Left hindlimb (tissue), 1 donor: ENCODE measurements around the gene PIGO.

Experiments
- DNase-seq: peaks from one replicate; pipeline ENCODE4 v3.0.0-alpha.2; 2018

Gene PIGO

GRCh38 chr9:35105571-35106342 is 9.4 kb upstream of the PIGO start:
- DNase-seq: no peak

DNA sequence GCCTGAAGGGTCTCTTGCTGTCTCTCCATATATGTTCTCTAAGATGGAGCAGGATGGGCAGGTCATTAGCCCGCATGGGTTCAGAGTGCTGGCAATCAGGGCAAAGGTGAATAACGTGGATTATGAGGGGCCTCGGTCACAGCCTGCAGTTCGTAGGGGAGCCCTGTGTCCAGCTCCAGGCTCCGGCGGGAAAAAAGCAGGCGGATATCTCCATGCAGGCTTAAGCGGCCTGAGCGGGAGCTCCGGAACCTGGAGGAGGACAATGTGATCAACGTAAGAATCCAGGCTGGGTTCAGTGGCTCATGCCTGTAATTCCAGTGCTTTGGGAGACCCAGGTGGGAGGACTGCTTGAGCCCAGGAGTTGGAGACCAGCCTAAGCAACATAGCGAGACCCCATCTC is 8.7 kb upstream of the PIGO start:
- no peak for DNase-seq

DNA sequence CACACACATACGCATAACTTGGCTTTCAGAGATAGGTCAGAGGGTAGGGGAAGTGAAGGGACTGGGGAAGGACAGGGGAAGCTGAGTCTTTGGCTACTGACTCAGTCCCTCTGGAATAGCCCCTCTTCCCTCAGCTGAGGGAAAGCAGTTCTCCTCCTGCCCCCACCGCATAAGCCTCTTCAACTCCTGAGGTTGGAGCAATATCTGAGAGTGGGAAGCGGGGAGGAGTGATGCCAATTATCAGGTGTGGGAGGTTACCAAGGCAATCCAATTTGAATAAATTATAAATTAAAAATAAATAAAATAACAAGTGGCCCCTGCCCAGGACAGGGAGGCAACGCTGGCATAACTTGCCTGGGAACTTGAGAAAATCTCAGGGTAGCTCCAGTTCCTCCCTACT is 8.2 kb upstream of the PIGO start:
- DNase-seq: no peak

DNA sequence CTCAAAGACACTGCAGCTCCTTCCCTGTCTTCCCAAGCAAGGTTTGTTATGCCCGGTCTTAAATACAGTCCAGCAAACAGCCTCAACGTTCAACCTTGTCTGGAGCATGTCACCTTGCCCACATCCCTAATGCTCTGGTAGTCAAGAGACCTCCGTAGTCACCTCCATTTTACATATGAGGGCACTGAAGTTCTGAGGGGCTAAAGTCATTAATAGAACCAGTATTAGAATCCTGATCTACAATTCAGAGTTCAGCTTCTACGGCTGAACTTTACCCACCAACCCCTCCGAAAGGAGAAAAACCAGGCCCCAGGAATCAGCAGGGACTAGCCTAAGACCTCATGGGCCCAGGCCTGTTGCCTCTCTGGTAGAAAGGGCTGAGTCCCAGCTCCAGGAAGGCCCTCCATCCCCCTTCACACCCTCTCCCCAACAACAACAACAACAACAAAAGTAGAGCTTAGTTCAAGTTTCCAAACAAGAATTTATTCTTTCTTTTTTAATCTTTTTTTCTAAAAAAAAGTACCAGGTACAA is 7.3 kb upstream of the PIGO start:
- DNase-seq: no peak

DNA sequence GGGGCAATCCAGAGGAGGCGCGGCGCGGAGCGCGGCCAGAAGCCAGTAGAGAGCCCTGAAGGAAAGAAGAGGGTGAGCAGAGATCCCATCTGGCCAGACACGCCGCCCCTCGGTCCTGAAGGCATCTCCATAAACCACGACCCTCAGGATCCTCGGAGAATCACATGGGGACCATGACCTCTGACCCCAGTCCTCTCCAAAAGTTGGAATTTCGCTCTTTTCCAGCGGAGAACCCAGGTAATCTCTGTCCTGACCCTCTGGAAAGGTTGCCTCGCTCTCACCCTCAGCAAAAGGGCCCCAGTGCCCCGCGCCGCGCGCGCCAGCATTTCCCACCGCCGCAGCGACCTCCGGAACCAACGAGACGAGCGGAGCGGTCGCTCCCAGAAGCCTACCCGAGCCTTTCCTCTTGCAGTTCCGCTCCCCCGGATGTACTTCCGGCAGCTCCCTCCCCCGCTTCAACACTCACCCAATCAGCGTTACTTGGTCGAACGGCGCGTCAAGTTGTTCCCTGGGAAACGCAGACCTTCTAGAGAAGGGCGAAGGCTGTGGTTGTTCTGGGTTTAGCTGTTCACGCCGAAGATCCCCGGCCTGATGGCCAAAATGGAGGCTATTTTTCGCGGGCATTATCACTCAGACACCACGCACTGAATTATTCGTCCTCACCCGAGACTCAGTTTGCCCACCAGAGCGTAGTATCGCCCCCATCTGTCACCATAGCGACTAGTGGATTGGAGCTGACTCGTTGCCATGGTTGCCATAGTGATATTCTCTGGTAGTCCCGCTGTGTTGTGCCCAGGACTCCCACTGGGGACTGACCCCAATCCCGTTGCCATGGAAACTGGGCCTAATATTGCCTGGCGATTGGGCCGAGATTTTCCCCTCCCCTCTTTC is 6.6 kb upstream of the PIGO start, which contains the start of gene STOML2:
TSS of gene STOML2 (minus strand) at position 363 of the 891 bp plus-strand sequence. CDS start at position 326, 37 bp downstream.
- peak; percentile 96 for DNase-seq

DNA sequence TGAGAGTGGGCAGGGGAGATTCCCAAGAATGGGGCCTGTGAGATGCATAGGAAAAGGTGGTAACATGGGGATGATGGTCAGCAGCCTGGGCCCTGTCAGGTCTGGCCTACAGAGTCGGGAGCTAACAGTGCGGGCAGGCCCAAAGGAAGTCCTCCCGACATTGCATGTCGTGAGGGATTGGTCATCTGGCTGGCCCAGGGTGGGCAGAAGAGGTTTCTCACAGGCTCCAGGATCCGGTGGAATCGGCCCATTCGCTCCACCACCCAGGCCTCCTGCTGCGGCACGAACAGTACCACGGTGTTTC is 6.0 kb upstream of the PIGO start:
- DNase-seq: no peak

GRCh38 chr9:35097573-35097972 is 1.2 kb upstream of the PIGO start:
- no peak for DNase-seq

DNA sequence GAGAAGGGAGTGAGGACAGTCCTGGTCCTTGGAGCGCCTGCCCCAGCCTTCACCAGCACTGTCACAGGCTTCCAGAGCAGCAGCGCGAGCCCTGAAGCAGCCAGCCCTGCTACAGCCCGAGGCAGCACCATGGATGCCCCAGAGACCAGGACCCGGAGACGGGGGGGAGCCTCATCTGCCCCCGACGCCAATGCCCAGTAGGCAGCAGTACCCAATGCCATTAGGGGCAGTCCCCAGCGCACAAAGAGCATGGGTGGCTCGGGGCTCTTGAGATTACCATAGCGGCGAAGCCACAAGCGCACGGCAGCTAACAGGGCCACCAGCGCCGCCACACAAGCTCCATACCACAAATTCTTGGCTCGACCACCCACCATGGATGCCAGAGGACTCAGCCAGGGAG is 4.9 kb downstream of the PIGO start:
- no peak for DNase-seq

GRCh38 chr9:35089434-35089833 is 7.0 kb downstream of the PIGO start:
- no peak for DNase-seq

- DNase-seq: no peak
These were observed 11.3 kb downstream of the PIGO start for GRCh38 chr9:35085078-35085477.

GRCh38 chr9:35079426-35080341 is 16.7 kb downstream of the PIGO start, which contains the start of gene FANCG:
FANCG (minus strand) TSS chr9:35079942; CDS start chr9:35079524, 418 bp downstream.
- peak; percentile 94 for DNase-seq

DNA sequence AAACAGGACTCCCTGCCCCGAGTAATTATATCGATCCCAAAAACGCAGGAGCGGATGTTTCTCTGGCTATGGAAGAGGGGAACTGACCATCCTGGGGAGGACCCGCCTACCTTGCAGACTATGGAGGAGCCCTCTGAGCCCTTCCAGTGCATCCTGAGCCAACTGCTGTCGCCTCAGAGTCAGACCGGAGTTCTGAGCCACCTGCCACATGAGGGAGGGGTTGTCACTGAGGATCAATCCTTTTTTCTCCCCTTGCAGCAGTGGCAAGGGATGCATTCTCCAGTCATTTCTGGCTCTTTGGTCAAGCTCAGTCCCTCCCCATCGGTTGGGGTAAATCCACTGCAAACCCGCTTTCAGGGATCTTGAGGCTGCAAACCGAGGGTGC is 17.4 kb downstream of the PIGO start:
- DNase-seq: peak; percentile 23

GRCh38 chr9:35078066-35078465 is 18.3 kb downstream of the PIGO start:
- DNase-seq: peak; percentile 13

DNA sequence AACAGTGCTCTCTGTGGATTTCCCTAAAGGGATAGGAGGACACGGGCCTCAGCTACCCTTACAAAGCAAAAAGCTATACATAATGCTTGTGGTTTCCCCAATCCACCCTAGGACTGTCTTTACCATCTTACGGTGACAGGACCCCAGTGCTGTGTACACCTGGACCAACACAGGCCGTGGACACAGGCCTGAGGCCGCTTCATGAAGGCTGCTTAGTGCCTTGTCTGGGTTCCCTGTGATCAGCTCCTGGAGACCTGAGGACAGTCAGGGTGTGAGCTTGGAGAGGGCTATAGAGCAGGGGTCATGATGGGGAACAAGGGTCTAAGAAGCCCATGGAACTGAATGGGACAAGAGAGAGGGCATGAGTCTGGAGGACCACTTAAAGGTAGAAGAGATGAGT is 19.5 kb downstream of the PIGO start:
- no peak for DNase-seq

DNA sequence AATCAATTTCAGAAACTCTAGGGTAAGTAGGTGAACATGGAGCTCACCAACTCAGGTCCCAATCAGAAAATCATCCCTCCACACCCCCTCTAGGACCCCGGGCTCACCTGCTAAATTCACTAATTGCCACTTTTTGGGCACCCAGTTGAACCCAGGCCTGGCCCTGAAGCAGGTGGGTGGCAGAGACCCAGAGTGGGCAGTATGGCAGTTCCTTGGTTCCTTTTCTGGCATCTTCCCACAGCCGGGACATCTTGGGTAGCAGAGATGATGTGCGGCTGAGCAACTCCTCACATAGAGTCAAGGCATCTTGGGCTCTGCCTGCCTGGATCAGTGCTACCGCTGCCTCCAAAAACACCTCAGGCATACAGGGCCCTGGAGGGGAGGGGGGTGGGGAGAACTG is 21.0 kb downstream of the PIGO start:
- DNase-seq: peak; percentile 31

DNA sequence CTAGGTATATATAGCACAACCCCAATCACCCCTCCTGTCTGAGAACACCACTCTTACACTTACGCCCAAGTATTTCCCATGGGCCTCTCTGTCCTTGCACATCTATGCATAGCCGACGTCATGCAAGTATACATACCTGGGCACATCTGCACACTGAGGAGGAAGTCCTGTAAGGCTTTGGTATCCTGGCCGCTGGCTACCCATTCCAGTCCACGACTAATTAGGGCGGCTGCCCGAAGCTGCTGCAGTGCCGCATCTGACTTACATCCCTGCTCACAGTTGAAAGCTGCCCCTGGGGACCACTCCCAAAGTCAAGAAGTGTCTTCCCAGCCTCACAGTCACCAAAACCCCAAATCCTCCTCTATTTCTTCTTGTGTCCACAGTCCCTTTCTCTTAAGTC is 21.6 kb downstream of the PIGO start:
- no peak for DNase-seq

DNA sequence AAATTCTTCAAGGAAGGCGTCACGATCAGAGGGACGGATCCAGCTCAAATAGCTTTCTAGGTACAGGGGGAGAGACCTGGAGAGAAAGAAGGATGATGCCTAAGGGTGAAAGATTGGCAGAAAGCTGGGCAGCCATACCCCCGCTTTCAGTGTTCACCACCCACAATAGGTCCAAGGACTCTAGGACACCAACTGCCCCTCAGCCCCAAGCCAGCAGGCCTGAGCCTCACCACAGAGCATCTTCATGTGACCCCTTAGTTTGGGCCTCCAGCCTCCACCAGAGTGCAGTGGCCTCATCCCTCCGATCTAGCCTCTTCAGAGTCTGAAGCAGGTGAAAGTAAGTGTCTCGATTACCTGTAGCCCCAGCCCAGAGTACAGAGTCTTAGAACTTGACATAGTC is 22.2 kb downstream of the PIGO start:
- no peak for DNase-seq

- no peak for DNase-seq
These were observed 23.1 kb downstream of the PIGO start for GRCh38 chr9:35073279-35073612.

- DNase-seq: peak; percentile 99
These were observed 23.7 kb downstream of the PIGO start, which contains the start of gene VCP for GRCh38 chr9:35072461-35073278. VCP (minus strand) TSS chr9:35072625; CDS start chr9:35072353, 272 bp downstream.

- peak; percentile 88 for DNase-seq
These were observed 24.5 kb downstream of the PIGO start for GRCh38 chr9:35071814-35072460.
